IPS DF 4.7 (cell line): ENCODE data around the gene TPO.
"Not testable (repeated sequence)": the region's sequence is repeated elsewhere in the genome, so short reads cannot be mapped to it uniquely, and the experiment has no call there.

ENCODE experiments used
- DNase-seq: peaks from one replicate; pipeline ENCODE4 v3.0.0-alpha.2; 2013; ENCODE audit warnings: low spot score; ENCODE audit errors: extremely low read depth

The TPO gene

GRCh38 chr2:1413156-1413710, at the start of gene TPO:
TPO (plus strand) TSS chr2:1413463; CDS start chr2:1414409, 946 bp downstream.
- no peak for DNase-seq

GRCh38 chr2:1366546-1367134, 46.6 kb upstream of the TPO start:
- no peak for DNase-seq

- DNase-seq: no peak
Measured at GRCh38 chr2:1367601-1368000, 45.7 kb upstream of the TPO start.

- DNase-seq: no peak
Measured at GRCh38 chr2:1369905-1370304, 43.4 kb upstream of the TPO start.

GRCh38 chr2:1370461-1370860, 42.8 kb upstream of the TPO start:
- no peak for DNase-seq

- no peak for DNase-seq
Measured at GRCh38 chr2:1371082-1371481, 42.2 kb upstream of the TPO start.

GRCh38 chr2:1373830-1374229, 39.4 kb upstream of the TPO start:
- no peak for DNase-seq

- no peak for DNase-seq
Measured at GRCh38 chr2:1374287-1374686, 39.0 kb upstream of the TPO start.

- no peak for DNase-seq
Measured at GRCh38 chr2:1375794-1376193, 37.5 kb upstream of the TPO start.

GRCh38 chr2:1377473-1377872, 35.8 kb upstream of the TPO start:
- no peak for DNase-seq

GRCh38 chr2:1378456-1379150, 34.7 kb upstream of the TPO start:
- DNase-seq: no peak

GRCh38 chr2:1381644-1382043, 31.6 kb upstream of the TPO start:
- DNase-seq: no peak

- DNase-seq: not testable (repeated sequence)
Measured at GRCh38 chr2:1387954-1388725, 25.1 kb upstream of the TPO start.

GRCh38 chr2:1390118-1390517, 23.1 kb upstream of the TPO start:
- DNase-seq: not testable (repeated sequence)

- no peak for DNase-seq
Measured at GRCh38 chr2:1393321-1393720, 19.9 kb upstream of the TPO start.

GRCh38 chr2:1394709-1395408, 18.4 kb upstream of the TPO start:
- no peak for DNase-seq

GRCh38 chr2:1397350-1397749, 15.9 kb upstream of the TPO start:
- no peak for DNase-seq

- no peak for DNase-seq
Measured at GRCh38 chr2:1398191-1398590, 15.1 kb upstream of the TPO start.

- DNase-seq: no peak
Measured at GRCh38 chr2:1400943-1401735, 12.1 kb upstream of the TPO start.

- DNase-seq: no peak
Measured at GRCh38 chr2:1402064-1402463, 11.2 kb upstream of the TPO start.

GRCh38 chr2:1403565-1403964, 9.7 kb upstream of the TPO start:
- no peak for DNase-seq
